ENCODE measurements around the gene KCNAB2.

The KCNAB2 gene

DNA sequence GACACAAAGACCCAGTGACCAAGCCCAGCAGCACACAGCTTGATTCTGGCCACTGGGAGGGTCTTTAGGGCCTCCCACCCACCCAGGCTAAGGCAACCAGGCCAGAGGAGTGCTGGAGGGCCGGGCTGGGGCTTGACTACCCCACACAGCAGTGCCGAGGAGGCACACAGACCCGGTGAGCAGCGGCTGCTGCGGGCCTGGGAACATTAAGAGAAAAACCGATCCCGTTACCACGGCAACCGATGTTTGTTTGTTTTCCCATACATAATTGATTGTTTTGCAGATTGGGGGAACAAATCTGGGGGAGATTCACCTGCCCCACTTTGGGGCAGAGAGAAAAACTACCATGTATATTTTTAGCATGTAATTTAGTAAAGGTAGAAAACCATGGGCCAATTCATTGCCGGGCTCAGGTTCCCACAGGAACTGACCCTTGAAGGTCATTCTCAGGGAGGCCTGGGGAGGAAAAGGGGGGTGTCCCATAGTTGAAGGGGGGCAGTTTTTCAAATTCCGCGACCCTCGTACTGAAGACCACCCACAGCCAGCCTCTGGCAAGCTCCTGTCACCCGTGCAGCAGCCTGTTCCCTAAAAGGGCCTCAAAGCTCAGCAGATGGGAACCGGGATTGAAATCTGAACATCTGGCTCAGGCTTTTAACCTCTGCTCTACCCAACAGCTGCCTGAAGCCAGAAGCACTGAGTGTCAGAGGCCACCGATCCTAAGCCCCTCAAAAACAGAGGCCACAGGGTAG lies 99.1 kb downstream of the KCNAB2 start:
- H3K36me3 ChIP-seq (ENCODE audit: control insufficient read depth in 2 of 2, insufficient read depth in 2 of 2, low read length in 2 of 2), result no peaks in the 10 kb centered on the region
- peaks cover 0 to 6% of the 10 kb centered on the region in 2 donors for H3K27me3 ChIP-seq (ENCODE audit: control insufficient read depth in 2 of 2, insufficient read depth in 2 of 2, low read length in 2 of 2)
- no peak overlapping the region for H3K9ac ChIP-seq (ENCODE audit: low read depth in 1 of 2, low read length in 2 of 2)
- H3K9me3 ChIP-seq (ENCODE audit: control insufficient read depth in 2 of 2, low read length in 2 of 2), result no peaks in the 10 kb centered on the region
- no peak overlapping the region for H3K27ac ChIP-seq (ENCODE audit: low read depth in 2 of 2, low read length in 2 of 2)
- no peak overlapping the region for H3K4me3 ChIP-seq (ENCODE audit: low read length in 2 of 2)
- H3K4me1 ChIP-seq (ENCODE audit: control insufficient read depth in 2 of 2, insufficient read depth in 2 of 2, low read length in 2 of 2), result no peaks in the 10 kb centered on the region

DNA sequence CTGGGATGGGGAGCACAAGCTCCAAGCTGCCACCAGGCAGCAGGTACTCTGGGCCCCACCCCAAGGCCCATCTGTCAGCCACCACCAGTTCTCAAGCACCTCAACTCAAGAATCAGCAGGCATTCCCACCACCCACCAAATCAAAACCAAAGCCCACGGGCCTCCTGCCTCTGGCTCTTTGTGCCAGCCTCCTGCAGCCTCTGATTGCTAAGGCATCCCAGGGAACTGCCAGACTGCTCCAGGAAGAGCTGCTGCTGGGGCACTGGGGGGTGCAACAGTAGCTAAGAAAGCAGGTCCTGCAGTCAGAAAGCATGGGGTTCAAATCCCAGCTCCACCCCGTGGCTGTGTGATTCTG lies 99.7 kb downstream of the KCNAB2 start:
- Histone ChIP-seq H3K9me3 (ENCODE audit: control insufficient read depth in 2 of 2, low read length in 2 of 2) (no peaks in the 10 kb centered on the region), H3K36me3 (ENCODE audit: control insufficient read depth in 2 of 2, insufficient read depth in 2 of 2, low read length in 2 of 2) (no peaks in the 10 kb centered on the region), H3K9ac (ENCODE audit: low read depth in 1 of 2, low read length in 2 of 2) (no peak overlapping the region), H3K27ac (ENCODE audit: low read depth in 2 of 2, low read length in 2 of 2) (no peak overlapping the region), H3K4me1 (ENCODE audit: control insufficient read depth in 2 of 2, insufficient read depth in 2 of 2, low read length in 2 of 2) (no peaks in the 10 kb centered on the region), H3K4me3 (ENCODE audit: low read length in 2 of 2) (no peak overlapping the region), H3K27me3 (ENCODE audit: control insufficient read depth in 2 of 2, insufficient read depth in 2 of 2, low read length in 2 of 2) (peaks cover 0 to 6% of the 10 kb centered on the region in 2 donors)

DNA sequence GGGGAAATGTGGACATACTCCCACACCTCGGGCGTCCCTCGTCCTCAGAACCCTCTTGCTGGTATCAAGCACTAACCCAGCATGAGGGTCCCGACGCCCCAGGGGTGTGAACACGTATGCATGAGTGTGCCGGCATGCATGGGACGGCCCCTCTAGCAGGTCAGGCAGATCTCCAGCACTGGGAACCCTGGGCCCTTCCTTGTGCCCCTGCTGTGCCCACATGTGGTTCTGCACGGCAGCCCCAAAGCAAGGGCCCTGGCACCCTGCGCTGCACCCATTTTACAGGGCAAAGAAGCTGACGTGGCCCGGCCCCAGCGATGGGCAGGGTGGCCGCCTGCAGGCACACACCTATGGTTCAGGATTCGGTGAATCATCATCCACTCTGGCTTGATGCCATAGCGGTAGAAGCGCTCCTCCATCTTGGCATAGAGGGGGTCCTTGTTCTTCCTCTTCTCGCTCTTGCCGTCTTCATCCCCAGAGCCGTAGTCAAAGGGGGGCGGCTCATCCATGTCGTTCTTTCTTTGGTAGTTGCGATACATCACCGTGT lies 100.2 kb downstream of the KCNAB2 start:
- Histone ChIP-seq H3K36me3 (ENCODE audit: control insufficient read depth in 2 of 2, insufficient read depth in 2 of 2, low read length in 2 of 2) (no peaks in the 10 kb centered on the region), H3K9me3 (ENCODE audit: control insufficient read depth in 2 of 2, low read length in 2 of 2) (no peaks in the 10 kb centered on the region)

DNA sequence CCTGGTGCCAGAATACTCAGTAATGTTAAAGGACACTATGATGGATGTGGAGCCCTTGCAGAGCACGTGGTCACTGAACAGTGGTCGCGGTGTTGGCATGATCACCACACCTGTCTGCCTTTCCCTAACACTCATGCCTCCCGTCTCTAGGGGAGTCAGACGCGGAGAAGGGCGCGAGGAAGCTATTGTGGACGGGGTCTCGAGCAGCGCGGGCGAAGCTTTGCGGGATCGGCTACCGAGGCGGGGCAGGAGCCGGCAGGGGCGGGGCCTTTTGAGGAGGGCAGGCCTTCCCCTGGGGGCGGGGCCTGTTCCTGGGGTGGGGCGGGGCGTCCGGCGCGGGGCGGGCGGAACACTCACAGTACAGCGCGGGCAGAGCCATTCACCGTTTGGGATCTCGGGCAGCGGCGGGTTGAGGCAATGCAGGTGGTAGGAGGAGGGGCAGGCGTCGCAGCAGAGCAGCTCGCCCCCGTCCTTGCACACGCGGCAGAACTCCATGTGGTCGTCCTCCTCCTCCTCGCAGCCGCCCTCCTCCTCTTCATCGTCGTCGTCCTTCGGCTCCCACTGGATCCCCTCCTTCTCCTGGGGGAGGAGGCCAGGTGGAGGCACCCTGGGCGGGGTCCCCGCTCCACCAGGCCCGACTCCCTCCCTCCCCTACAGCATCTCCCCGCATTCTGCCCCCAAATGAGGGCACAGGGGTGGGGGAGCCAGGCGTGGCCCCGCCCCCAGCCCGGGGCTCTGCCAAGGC lies 103.0 kb downstream of the KCNAB2 start:
- no peak overlapping the region for H3K27ac ChIP-seq (ENCODE audit: low read depth in 2 of 2, low read length in 2 of 2)
- H3K4me1 ChIP-seq (ENCODE audit: control insufficient read depth in 2 of 2, insufficient read depth in 2 of 2, low read length in 2 of 2), result no peaks in the 10 kb centered on the region
- no peaks in the 10 kb centered on the region for H3K36me3 ChIP-seq (ENCODE audit: control insufficient read depth in 2 of 2, insufficient read depth in 2 of 2, low read length in 2 of 2)
- peaks cover 0 to 6% of the 10 kb centered on the region in 2 donors for H3K27me3 ChIP-seq (ENCODE audit: control insufficient read depth in 2 of 2, insufficient read depth in 2 of 2, low read length in 2 of 2)
- no peak overlapping the region for H3K9ac ChIP-seq (ENCODE audit: low read depth in 1 of 2, low read length in 2 of 2)
- no peaks in the 10 kb centered on the region for H3K9me3 ChIP-seq (ENCODE audit: control insufficient read depth in 2 of 2, low read length in 2 of 2)
- H3K4me3 ChIP-seq (ENCODE audit: low read length in 2 of 2), result no peak overlapping the region

More for the DNA sequence above, 100.2 kb downstream of the KCNAB2 start:
- Histone ChIP-seq H3K27me3 (ENCODE audit: control insufficient read depth in 2 of 2, insufficient read depth in 2 of 2, low read length in 2 of 2) (peaks cover 0 to 6% of the 10 kb centered on the region in 2 donors), H3K4me1 (ENCODE audit: control insufficient read depth in 2 of 2, insufficient read depth in 2 of 2, low read length in 2 of 2) (no peaks in the 10 kb centered on the region), H3K4me3 (ENCODE audit: low read length in 2 of 2) (no peak overlapping the region), H3K9ac (ENCODE audit: low read depth in 1 of 2, low read length in 2 of 2) (no peak overlapping the region), H3K27ac (ENCODE audit: low read depth in 2 of 2, low read length in 2 of 2) (no peak overlapping the region)

DNA sequence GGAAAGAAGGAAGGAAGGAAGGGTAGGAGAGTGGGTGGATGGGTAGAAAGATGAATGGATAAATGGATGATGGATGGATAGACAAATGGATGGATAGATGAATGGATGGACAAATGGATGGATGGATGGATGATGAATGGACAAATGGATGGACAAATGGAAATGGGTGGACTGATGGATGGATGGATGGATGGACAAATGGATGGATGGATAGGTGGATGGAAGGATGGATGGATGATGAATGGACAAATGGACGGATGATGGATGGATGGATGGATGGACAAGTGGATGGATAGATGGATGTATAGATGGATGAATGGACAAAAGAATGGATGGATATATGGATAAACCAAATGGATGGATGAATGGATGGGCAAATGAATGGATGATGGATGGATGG lies 103.9 kb downstream of the KCNAB2 start:
- Histone ChIP-seq H3K27me3 (ENCODE audit: control insufficient read depth in 2 of 2, insufficient read depth in 2 of 2, low read length in 2 of 2) (peaks cover 0 to 6% of the 10 kb centered on the region in 2 donors), H3K27ac (ENCODE audit: low read depth in 2 of 2, low read length in 2 of 2) (no peak overlapping the region), H3K9me3 (ENCODE audit: control insufficient read depth in 2 of 2, low read length in 2 of 2) (no peaks in the 10 kb centered on the region), H3K4me1 (ENCODE audit: control insufficient read depth in 2 of 2, insufficient read depth in 2 of 2, low read length in 2 of 2) (no peaks in the 10 kb centered on the region), H3K36me3 (ENCODE audit: control insufficient read depth in 2 of 2, insufficient read depth in 2 of 2, low read length in 2 of 2) (no peaks in the 10 kb centered on the region), H3K9ac (ENCODE audit: low read depth in 1 of 2, low read length in 2 of 2) (no peak overlapping the region), H3K4me3 (ENCODE audit: low read length in 2 of 2) (no peak overlapping the region)

DNA sequence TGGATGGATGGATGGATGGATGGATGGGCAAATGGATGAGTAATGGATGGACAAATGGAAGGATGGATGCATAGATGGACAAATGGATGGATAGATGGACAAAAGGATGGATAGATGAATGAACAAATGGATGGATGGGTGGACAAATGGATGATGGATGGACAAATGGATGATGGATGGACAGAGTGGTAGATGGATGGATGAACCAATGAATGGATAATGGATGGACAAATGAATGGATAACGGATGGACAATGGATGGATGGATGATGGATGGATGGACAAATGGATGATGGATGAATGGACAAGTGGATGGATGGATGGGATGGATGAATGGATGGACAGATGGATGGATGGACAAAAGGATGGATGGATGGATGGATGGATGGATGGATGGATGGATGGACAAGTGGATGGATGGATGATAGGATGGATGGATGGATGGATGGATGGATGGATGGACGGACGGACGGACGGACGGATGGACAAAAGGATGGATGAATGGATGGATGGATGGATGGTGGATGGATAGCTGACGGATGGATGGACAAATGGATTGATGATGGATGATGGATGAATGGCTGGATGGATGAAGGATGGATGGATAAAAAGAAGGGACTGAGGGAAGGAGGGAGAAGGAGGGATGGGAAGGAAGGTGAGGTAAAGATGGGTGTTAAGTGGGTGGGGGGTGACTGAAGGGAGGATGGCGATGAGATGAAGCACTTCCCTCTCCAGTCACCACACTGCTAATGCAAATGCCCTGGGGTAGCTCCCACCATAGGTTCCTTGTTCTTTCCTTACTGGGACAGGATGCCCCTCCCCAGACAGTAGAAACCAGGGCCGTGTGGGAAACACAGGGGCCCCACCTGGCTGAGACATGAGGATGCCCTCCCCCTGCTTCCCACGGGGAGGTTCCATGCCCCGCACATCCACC lies 104.6 kb downstream of the KCNAB2 start:
- no peak overlapping the region for H3K4me3 ChIP-seq (ENCODE audit: low read length in 2 of 2)
- no peaks in the 10 kb centered on the region for H3K36me3 ChIP-seq (ENCODE audit: control insufficient read depth in 2 of 2, insufficient read depth in 2 of 2, low read length in 2 of 2)
- peaks cover 0 to 6% of the 10 kb centered on the region in 2 donors for H3K27me3 ChIP-seq (ENCODE audit: control insufficient read depth in 2 of 2, insufficient read depth in 2 of 2, low read length in 2 of 2)
- H3K27ac ChIP-seq (ENCODE audit: low read depth in 2 of 2, low read length in 2 of 2), result no peak overlapping the region
- H3K9me3 ChIP-seq (ENCODE audit: control insufficient read depth in 2 of 2, low read length in 2 of 2), result no peaks in the 10 kb centered on the region
- no peak overlapping the region for H3K9ac ChIP-seq (ENCODE audit: low read depth in 1 of 2, low read length in 2 of 2)
- H3K4me1 ChIP-seq (ENCODE audit: control insufficient read depth in 2 of 2, insufficient read depth in 2 of 2, low read length in 2 of 2), result no peaks in the 10 kb centered on the region

All from mucosa of rectum (tissue), 2 donors.